Fibroblast of lung (primary cell): ENCODE data around the gene SPATA16. TPM values are rescaled to one million over a fixed set of nuclear protein-coding genes. Genes with fewer than 3 reads are reported as not detected.

Experiments
- DNase-seq, 2 donors: peaks; one replicate each; pipeline versions ENCODE4 v3.0.0 to v3.0.0-alpha.2; 2010; ENCODE audit warnings: low read depth in 2 of 2
- H2AFZ ChIP-seq: 2 replicates; pipeline ENCODE4 v1.5.1; 2012; ENCODE audit warnings: low read length, control low read depth, inconsistent platforms
- H3K27ac ChIP-seq: 2 replicates; pipeline ENCODE4 v1.5.1; 2011; ENCODE audit warnings: low read length, control low read depth; ENCODE audit not compliant: insufficient read depth
- H3K27me3 ChIP-seq: 2 replicates; pipeline ENCODE4 v1.5.1; 2011; ENCODE audit warnings: mild to moderate bottlenecking, low read length; ENCODE audit not compliant: control insufficient read depth, insufficient read depth
- H3K36me3 ChIP-seq: 2 replicates; pipeline ENCODE4 v1.5.1; 2011; ENCODE audit warnings: low read length; ENCODE audit not compliant: control insufficient read depth, insufficient read depth
- H3K4me1 ChIP-seq: 2 replicates; pipeline ENCODE4 v1.5.1; 2011; ENCODE audit warnings: low read length; ENCODE audit not compliant: control insufficient read depth, insufficient read depth; ENCODE audit errors: extremely low read depth
- H3K4me2 ChIP-seq: 2 replicates; pipeline ENCODE4 v1.5.1; 2011; ENCODE audit warnings: low read length, control low read depth; ENCODE audit not compliant: insufficient read depth; ENCODE audit errors: extremely low read depth
- H3K4me3 ChIP-seq, 4 experiments: fragments of 200-600 bp in 1 of 4; sonication (generic) in 1 of 4; replicated peaks in 1 of 4; 2 replicates each; pipeline ENCODE4 v1.5.1; 2011 to 2016; ENCODE audit warnings: low read length in 4 of 4, low read depth in 3 of 4, mild to moderate bottlenecking in 3 of 4, control low read depth in 2 of 4, inconsistent platforms in 1 of 4, mixed read lengths in 1 of 4; ENCODE audit not compliant: insufficient read depth in 1 of 4; ENCODE audit errors: control extremely low read depth in 1 of 4
- H3K79me2 ChIP-seq: 2 replicates; pipeline ENCODE4 v1.5.1; 2012; ENCODE audit warnings: mild to moderate bottlenecking, low read length, inconsistent platforms; ENCODE audit not compliant: control insufficient read depth, insufficient read depth
- H3K9ac ChIP-seq: 2 replicates; pipeline ENCODE4 v1.5.1; 2011; ENCODE audit warnings: mild to moderate bottlenecking, low read length, control low read depth; ENCODE audit not compliant: insufficient read depth
- H3K9me3 ChIP-seq: 2 replicates; pipeline ENCODE4 v1.5.1; 2012; ENCODE audit warnings: low read depth, low read length; ENCODE audit not compliant: control insufficient read depth, insufficient read depth
- H4K20me1 ChIP-seq: 2 replicates; pipeline ENCODE4 v1.5.1; 2011; ENCODE audit warnings: low read length; ENCODE audit not compliant: control insufficient read depth, insufficient read depth; ENCODE audit errors: extremely low read depth
- EZH2 ChIP-seq: IDR thresholded peaks from 2 replicates; pipeline ENCODE4 v1.5.1; 2012; ENCODE audit warnings: low read length, control low read depth, mild to moderate bottlenecking; ENCODE audit errors: missing control alignments
- polyA plus RNA-seq, 2 donors: library from polyadenylated mRNA; depleted of rRNA in 1 of 2; stranded (reverse) in 1 of 2; unstranded in 1 of 2; fragments of >200 nt; gene quantifications; 2 replicates each; pipeline ENCODE4 v1.2.1, GENCODE V29; 2011 to 2012; ENCODE audit warnings: missing spikeins in 1 of 2
- total RNA-seq: library from RNA; depleted of rRNA; stranded (reverse); fragments of >200 nt; gene quantifications from 2 replicates; pipeline ENCODE4 v1.2.1, GENCODE V29; 2014
- TF ChIP-seq, protein P1 (sequence below), 2 donors: IDR thresholded peaks in 1 of 2; conservative IDR thresholded peaks in 1 of 2; 1 replicate in 1 of 2; 2 replicates in 1 of 2; pipeline ENCODE4 v1.5.1; 2011 to 2012; ENCODE audit warnings: low read length in 2 of 2, control low read depth in 1 of 2, inconsistent platforms in 1 of 2, low read depth in 1 of 2, mild to moderate bottlenecking in 1 of 2

SPATA16 gene
- total and polyA plus RNA-seq, 2 donors (not counting 1 experiment from before 2014, with no cell fraction given) = not detected

DNA sequence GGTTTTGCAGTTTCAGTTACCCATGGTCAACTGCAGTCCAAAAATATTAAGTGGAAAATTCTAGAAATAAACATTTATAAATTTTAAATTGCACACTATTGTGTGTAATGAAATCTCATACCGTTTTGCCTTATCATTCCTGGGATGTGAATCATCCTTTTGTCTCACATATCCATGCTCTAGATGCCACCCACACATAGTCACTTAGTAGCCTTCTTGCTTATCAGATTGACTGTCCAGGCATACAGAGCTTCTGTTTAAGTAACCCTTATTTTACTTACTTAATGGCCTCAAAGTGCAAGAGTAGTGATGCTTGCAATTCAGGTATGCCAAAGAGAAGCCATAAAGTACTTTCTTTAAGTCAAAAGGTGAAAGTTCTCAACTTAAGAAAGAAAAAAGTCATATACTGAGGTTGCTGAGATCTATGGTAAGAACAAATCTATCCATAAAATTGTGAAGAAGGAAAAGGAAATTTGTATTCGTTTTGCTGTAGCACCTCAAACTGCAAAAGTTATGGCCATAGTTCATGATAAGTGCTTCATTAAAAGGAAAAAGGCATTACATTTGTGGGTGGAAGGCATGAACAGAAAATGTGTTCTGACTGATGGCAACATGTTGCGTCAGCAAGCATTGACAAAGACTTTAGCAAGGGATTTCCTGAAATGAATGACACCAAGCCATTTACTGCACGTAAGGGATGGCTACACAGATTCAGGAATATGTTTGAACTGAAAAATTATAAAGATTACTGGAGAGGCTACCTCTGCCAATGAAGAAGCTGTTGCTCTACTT, 43.8 kb downstream of the SPATA16 start:
- no peaks in the 10 kb centered on the region for H3K9me3 ChIP-seq
- no peaks in the 10 kb centered on the region for H3K27me3 ChIP-seq
- H3K4me1 ChIP-seq = no peaks in the 10 kb centered on the region
- no peak overlapping the region for H3K9ac ChIP-seq
- no peaks in the 10 kb centered on the region for H3K79me2 ChIP-seq
- no peaks in the 10 kb centered on the region for H4K20me1 ChIP-seq
- H2AFZ ChIP-seq = no peak overlapping the region
- H3K4me2 ChIP-seq = no peak overlapping the region
- no peak overlapping the region for H3K27ac ChIP-seq
- no peaks in the 10 kb centered on the region for H3K36me3 ChIP-seq
- TF ChIP-seq, protein P1, sequence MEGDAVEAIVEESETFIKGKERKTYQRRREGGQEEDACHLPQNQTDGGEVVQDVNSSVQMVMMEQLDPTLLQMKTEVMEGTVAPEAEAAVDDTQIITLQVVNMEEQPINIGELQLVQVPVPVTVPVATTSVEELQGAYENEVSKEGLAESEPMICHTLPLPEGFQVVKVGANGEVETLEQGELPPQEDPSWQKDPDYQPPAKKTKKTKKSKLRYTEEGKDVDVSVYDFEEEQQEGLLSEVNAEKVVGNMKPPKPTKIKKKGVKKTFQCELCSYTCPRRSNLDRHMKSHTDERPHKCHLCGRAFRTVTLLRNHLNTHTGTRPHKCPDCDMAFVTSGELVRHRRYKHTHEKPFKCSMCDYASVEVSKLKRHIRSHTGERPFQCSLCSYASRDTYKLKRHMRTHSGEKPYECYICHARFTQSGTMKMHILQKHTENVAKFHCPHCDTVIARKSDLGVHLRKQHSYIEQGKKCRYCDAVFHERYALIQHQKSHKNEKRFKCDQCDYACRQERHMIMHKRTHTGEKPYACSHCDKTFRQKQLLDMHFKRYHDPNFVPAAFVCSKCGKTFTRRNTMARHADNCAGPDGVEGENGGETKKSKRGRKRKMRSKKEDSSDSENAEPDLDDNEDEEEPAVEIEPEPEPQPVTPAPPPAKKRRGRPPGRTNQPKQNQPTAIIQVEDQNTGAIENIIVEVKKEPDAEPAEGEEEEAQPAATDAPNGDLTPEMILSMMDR (conservative IDR thresholded peaks at IDR 0.05 in 1 of 2, IDR thresholded peaks at IDR 0.05 in 1 of 2; ENCODE audit: low read depth in 1 of 2, low read length in 2 of 2) = no peak
- TF ChIP-seq EZH2 = no peak
- H3K4me3 ChIP-seq = no peak overlapping the region
- DNase-seq = peak in 1 of 2 donors; percentile 83

GRCh38 chr3:173096140-173096539, 44.9 kb downstream of the SPATA16 start:
- Histone ChIP-seq H3K4me2 (no peak overlapping the region), H3K4me1 (no peaks in the 10 kb centered on the region), H3K4me3 (no peak overlapping the region), H4K20me1 (no peaks in the 10 kb centered on the region), H3K9me3 (no peaks in the 10 kb centered on the region), H3K27me3 (no peaks in the 10 kb centered on the region), H3K27ac (no peak overlapping the region), H3K36me3 (no peaks in the 10 kb centered on the region), H3K79me2 (no peaks in the 10 kb centered on the region), H2AFZ (no peak overlapping the region), H3K9ac (no peak overlapping the region)
- no peak for DNase-seq
- no peak for TF ChIP-seq EZH2
- TF ChIP-seq, protein P1 (conservative IDR thresholded peaks at IDR 0.05 in 1 of 2, IDR thresholded peaks at IDR 0.05 in 1 of 2; ENCODE audit: low read depth in 1 of 2, low read length in 2 of 2) = no peak

DNA sequence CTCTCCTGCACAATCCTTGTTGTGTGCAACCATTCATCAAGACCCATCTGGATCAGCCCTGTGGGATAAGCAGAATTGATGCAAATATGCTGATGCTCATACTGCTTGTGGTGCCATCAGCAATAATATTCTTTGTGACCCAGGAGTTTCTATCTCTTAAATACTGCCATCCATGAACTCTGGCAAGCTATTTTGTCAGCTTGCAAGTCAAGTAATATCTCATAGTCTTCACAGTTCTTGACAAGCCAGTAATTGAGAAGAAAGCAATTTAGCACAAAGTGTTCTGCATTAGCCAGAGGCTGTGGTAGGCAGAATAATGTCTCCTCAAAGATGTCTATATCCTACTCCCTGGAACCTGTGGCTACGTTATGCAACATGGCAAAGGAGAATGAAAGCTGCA, 49.0 kb downstream of the SPATA16 start:
- Histone ChIP-seq H3K4me2 (no peak overlapping the region), H3K27ac (no peak overlapping the region), H3K79me2 (no peaks in the 10 kb centered on the region), H2AFZ (no peak overlapping the region), H3K4me1 (no peaks in the 10 kb centered on the region), H3K4me3 (no peak overlapping the region), H4K20me1 (no peaks in the 10 kb centered on the region), H3K9me3 (no peaks in the 10 kb centered on the region), H3K36me3 (no peaks in the 10 kb centered on the region), H3K9ac (no peak overlapping the region), H3K27me3 (no peaks in the 10 kb centered on the region)
- TF ChIP-seq, protein P1 (conservative IDR thresholded peaks at IDR 0.05 in 1 of 2, IDR thresholded peaks at IDR 0.05 in 1 of 2; ENCODE audit: low read depth in 1 of 2, low read length in 2 of 2) = no peak
- TF ChIP-seq EZH2 = no peak
- no peak for DNase-seq
